Measurements from ENCODE around the gene APOL2.
"Not testable (repeated sequence)": the region's sequence is repeated elsewhere in the genome, so short reads cannot be mapped to it uniquely, and the experiment has no call there.

APOL2 gene

DNA sequence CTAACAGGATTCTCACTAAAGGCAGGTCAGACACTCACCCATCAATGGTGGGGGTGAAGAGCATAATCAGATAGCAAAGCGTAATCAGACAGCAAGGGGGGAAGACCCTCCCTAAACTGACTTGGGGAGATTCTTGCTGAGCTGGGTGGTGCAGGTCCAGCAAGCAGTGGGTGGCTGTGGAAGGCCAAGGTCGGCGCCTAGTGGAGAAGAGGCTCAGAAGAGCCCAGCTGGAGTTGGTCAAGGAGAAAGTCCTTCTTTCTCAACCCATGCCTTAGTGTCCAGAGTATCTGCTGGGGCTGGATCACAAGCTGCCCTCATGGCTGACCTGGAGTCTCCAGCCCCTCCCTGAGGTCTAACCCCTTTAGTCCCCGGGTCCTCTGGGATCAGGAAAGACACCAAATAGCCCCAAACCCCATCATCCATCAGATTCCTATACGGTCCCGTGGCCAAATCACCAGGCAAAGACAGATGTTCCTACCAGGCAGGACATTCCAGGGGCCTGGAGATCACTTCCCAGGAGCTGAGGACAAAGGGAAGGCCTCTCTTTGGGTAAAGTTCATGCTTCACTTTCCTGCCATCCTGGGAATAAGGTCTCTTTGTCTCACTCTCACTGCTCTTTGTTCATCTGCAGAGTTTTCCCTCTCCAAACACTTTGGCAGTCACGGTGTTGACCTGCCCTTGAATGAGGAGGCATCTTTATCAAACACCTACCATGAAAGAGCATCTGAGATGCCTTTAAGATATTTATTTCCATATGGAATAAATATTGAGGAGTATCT lies 24.7 kb upstream of the APOL2 start:
- DNase-seq, result not testable (repeated sequence)

GRCh38 chr22:36263216-36263673 lies 23.9 kb upstream of the APOL2 start:
- not testable (repeated sequence) for DNase-seq

- DNase-seq, result not testable (repeated sequence)
Observed at GRCh38 chr22:36262307-36262706, 23.0 kb upstream of the APOL2 start.

- not testable (repeated sequence) for DNase-seq
Observed at GRCh38 chr22:36261675-36262074, 22.3 kb upstream of the APOL2 start.

- no peak for DNase-seq
Observed at GRCh38 chr22:36259615-36260300, 20.4 kb upstream of the APOL2 start.

- peak; percentile 70 for DNase-seq
Observed at GRCh38 chr22:36258701-36259614, 19.6 kb upstream of the APOL2 start.

DNA sequence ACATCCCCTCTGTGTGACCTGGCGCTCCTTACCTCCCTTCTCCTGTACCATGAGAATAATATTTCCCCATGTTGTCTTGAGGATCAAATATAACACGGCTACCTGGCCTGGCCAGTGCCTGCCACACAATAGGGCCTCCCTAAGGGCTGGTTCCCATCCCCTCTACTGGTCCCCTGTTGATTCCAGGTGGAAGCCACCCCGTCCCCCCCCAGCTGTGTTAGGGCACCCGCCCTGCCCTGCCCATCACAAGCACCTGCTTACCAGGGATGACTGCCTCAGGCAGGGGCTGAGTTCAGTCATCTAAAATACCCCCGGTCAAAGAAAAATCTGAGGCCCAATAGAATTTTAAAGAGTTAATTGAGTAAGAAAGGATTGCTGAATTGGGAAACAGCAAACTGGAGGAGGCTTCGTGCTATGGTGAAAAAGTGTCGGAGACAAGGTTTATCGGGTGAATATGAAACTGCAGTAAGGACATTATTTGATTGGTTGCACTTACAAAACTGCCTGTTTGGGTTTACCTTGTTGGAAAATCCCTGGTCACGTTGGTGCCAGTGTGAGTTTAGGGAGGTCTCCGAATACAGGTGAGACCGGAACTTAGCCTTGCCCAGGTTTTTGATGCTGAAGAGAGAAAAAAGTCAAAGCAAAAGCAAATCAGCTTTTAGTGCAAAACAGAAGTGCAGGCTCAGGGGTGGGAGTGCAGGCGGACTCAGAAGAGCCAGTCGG lies 18.8 kb upstream of the APOL2 start:
- no peak for DNase-seq

GRCh38 chr22:36257308-36257707 lies 18.0 kb upstream of the APOL2 start:
- DNase-seq, result no peak

DNA sequence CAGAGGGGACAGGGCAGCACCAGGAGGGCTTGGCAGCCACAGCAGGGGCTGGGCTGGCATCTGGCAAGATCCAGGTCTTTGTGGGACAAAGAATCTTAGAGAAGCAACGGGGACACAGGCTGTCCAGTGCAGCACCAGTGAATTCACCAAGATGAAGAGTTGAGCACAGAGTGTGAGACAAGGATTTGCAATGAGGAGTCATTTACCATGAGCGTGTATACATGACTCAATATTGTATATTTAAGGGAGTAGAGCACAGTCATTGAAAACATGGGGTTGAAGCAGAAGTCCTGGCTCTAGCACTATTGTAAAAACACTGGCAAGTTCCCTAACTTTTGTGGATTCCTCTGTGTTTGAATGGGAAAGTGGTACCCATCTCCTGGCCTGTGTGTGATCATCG lies 17.2 kb upstream of the APOL2 start:
- no peak for DNase-seq

DNA sequence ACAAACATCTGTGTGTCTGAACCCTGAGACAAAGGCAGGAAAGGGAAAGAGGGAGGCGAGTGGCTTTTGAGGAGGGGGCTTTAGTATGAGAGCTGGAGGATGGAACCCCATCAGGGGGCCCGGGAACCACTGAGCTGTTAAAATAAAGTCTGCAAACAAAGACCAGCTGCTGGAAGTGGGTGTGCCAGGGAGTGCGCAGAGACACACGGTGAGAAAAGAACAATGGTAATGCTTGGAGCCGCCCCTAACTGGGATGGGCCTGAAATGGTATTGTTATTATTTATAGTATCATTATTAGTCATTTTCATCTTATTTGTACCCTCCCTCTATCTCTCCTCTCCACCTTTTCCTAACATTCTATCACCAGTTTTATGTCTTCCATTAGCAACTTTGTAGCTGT lies 16.2 kb upstream of the APOL2 start:
- not testable (repeated sequence) for DNase-seq

- DNase-seq, result no peak
Observed at GRCh38 chr22:36253523-36254490, 14.5 kb upstream of the APOL2 start.

GRCh38 chr22:36252754-36253522 lies 13.6 kb upstream of the APOL2 start, which contains the start of gene APOL1:
Gene APOL1 (plus strand): TSS chr22:36253133. CDS start chr22:36254956, 1,823 bp downstream.
- no peak for DNase-seq

DNA sequence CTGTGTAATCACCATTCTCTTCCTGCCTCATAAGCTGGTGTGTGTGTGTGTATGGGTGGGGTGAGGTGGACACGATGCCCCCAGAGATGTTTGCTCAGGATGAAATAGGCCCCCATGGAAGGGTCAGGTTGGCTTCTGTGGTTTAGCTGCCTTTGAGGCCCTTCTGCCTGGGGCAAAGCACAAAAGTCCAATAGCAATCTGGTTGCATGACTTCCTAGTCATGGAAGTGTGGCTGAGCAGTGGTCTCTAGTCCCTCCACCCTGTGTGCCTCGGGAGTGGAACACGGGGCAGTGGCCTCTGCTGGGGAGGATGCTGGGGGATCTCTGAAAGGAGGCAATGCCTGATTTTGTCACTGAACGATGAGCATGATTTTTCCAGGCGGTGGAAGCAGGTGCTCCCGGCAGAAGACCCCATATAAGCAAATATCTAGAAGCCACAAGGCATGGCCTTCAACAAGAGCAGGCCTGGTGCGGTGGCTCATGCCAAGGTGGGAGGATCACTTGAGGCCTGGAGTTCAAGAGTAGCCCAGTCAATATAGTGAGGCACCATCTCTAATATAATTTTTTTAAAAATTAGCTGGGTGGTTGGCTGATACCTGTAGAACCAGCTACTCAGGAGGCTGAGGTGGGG lies 12.8 kb upstream of the APOL2 start:
- not testable (repeated sequence) for DNase-seq

- DNase-seq, result not testable (repeated sequence)
Observed at GRCh38 chr22:36250292-36250960, 11.1 kb upstream of the APOL2 start.

GRCh38 chr22:36249160-36249559 lies 9.8 kb upstream of the APOL2 start:
- no peak for DNase-seq

DNA sequence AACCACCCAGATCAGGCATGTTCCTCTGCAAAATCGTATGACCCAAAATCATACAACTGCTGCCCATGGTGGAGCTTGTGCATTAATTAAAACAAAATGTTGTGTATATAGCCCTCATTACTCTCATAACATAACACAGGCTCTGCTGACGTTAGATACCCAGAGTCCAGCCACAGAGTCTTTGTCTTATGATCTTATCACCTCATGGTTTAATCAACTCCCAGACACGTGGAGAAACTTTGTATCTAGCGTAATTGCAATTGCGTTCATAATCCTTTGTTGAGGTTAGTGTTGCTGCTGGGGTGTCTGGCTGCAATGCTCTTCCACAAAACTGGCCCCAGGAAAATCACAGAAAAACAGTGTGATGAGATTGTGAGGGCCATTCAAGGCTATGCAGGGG lies 8.6 kb upstream of the APOL2 start:
- DNase-seq, result no peak

- DNase-seq, result no peak
Observed at GRCh38 chr22:36246718-36247117, 7.4 kb upstream of the APOL2 start.

DNA sequence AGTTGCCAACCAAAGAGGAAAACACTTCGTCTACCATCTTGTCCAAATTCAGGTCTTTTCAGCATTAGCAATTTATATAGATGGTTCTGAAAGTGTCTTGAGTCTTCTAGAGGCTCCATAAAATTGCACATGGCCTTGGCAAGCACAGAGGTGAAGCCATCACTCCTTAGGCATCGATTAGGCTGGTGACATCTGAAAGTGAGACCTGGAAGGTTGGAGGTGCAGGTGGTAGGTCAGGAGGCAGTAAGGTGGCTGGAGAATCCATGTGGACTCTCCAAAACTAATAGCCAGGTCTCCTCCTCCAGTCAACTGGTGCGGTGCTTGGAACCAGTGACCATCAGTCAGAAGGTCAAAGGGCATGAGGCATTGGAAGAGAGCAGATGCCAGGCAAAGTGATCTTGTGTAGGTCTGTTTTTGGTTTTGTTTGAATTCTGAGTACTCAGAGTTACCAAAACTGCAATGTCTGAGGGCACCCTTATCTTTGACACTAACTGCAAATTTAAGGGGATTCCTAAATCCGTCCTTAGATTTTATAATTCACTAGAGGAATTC lies 6.6 kb upstream of the APOL2 start:
- DNase-seq, result no peak

Measured in right kidney (tissue), 1 donor.